MCF 10A (cell line): ENCODE data around the gene ANGPT4. TPM values are rescaled to one million over a fixed set of nuclear protein-coding genes. Genes with fewer than 3 reads are reported as not detected.
A peak's percentile ranks its signal among the peaks of the same experiment; 100 is the strongest.

ENCODE experiments used
- BruUV-seq: library from RNA; stranded (reverse); fragments of 400-500 nt; replicated peaks from 2 replicates; lab custom pipeline; 2021; lab: Mats Ljungman, UMichigan
- CTCF ChIA-PET: fragments of 300-600 bp; sonication (Branson Sonifier 250); formaldehyde crosslinking; extraction: SDS; loops from one replicate; lab custom pipeline; 2021; ENCODE audit warnings: antibody characterized with exemption, inconsistent platforms; lab: Yijun Ruan, JAX
- POLR2A ChIA-PET: fragments of 300-600, 350-650 bp; sonication (Branson Sonifier 250); formaldehyde crosslinking; extraction: SDS; loops from one replicate; lab custom pipeline; 2020; ENCODE audit warnings: antibody characterized with exemption, inconsistent platforms; lab: Yijun Ruan, JAX
- DNase-seq: peaks from one replicate; pipeline ENCODE4 v3.0.0-alpha.2; 2018; ENCODE audit not compliant: unreplicated experiment
- H3K27ac Mint-ChIP-seq: one replicate; pipeline ENCODE4 v1.8.0; 2022; ENCODE audit warnings: mild to moderate bottlenecking, low read depth, mixed read lengths; ENCODE audit not compliant: unreplicated experiment
- H3K27me3 Mint-ChIP-seq: one replicate; pipeline ENCODE4 v1.8.0; 2022; ENCODE audit warnings: mixed read lengths; ENCODE audit not compliant: insufficient read depth, unreplicated experiment
- H3K36me3 Mint-ChIP-seq: one replicate; pipeline ENCODE4 v1.8.0; 2022; ENCODE audit warnings: mild to moderate bottlenecking, moderate library complexity, mixed read lengths; ENCODE audit not compliant: insufficient read depth, unreplicated experiment
- H3K4me1 Mint-ChIP-seq: one replicate; pipeline ENCODE4 v1.8.0; 2022; ENCODE audit warnings: mixed read lengths; ENCODE audit not compliant: insufficient read depth, unreplicated experiment
- H3K4me3 Mint-ChIP-seq: one replicate; pipeline ENCODE4 v1.8.0; 2022; ENCODE audit warnings: mild to moderate bottlenecking, moderate library complexity, mixed read lengths; ENCODE audit not compliant: unreplicated experiment
- H3K9me3 Mint-ChIP-seq: one replicate; pipeline ENCODE4 v1.8.0; 2022; ENCODE audit warnings: mixed read lengths; ENCODE audit not compliant: unreplicated experiment
- intact Hi-C: fragments of 100-400 bp; cut with micrococcal nuclease; formaldehyde crosslinking; loops from 2 replicates; pipeline ENCODE4 v1.14.1; 2022
- total RNA-seq: library from RNA; stranded (reverse); gene quantifications from 2 replicates; pipeline ENCODE4 v1.2.3, GENCODE V29; 2022
- TF ChIP-seq, protein P1 (sequence below): fragments of 200-600 bp; IDR thresholded peaks from one replicate; pipeline ENCODE4 v1.8.0; 2022; ENCODE audit warnings: antibody characterized with exemption, mild to moderate bottlenecking; ENCODE audit not compliant: unreplicated experiment

The ANGPT4 gene
- total RNA-seq, 1 experiment from 2014 or later, result not detected

GRCh38 chr20:881783-882144 lies 34.4 kb downstream of the ANGPT4 start:
- TF ChIP-seq, protein P1, sequence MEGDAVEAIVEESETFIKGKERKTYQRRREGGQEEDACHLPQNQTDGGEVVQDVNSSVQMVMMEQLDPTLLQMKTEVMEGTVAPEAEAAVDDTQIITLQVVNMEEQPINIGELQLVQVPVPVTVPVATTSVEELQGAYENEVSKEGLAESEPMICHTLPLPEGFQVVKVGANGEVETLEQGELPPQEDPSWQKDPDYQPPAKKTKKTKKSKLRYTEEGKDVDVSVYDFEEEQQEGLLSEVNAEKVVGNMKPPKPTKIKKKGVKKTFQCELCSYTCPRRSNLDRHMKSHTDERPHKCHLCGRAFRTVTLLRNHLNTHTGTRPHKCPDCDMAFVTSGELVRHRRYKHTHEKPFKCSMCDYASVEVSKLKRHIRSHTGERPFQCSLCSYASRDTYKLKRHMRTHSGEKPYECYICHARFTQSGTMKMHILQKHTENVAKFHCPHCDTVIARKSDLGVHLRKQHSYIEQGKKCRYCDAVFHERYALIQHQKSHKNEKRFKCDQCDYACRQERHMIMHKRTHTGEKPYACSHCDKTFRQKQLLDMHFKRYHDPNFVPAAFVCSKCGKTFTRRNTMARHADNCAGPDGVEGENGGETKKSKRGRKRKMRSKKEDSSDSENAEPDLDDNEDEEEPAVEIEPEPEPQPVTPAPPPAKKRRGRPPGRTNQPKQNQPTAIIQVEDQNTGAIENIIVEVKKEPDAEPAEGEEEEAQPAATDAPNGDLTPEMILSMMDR, result no peak
- DNase-seq, result no peak
- CTCF ChIA-PET, result interaction anchor here (1.9 kb wide), 1 partner anchor 74 kb away, joined by 6 read pairs; no protein-coding TSS in a partner anchor
- Mint-ChIP-seq H3K27me3 (no peaks in the 10 kb centered on the region), H3K4me1 (peaks cover 28% of the 10 kb centered on the region), H3K9me3 (no peaks in the 10 kb centered on the region), H3K36me3 (no peaks in the 10 kb centered on the region), H3K27ac (peak overlapping the region; percentile 74), H3K4me3 (peak overlapping the region; percentile 61)
- intact Hi-C loops, result loop anchor here (1.0 to 5.0 kb wide), 3 partner anchors 25 to 64 kb away; partner anchors contain the start of gene FAM110A
- POLR2A ChIA-PET, result interaction anchor here (1.4 to 1.8 kb wide), 2 partner anchors 23 to 48 kb away, joined by 5 to 7 read pairs; no protein-coding TSS in a partner anchor
- TSS peak; percentile 72 for BruUV-seq

- Mint-ChIP-seq H3K9me3 (no peaks in the 10 kb centered on the region), H3K27ac (peak overlapping the region; percentile 75), H3K27me3 (no peaks in the 10 kb centered on the region), H3K36me3 (no peaks in the 10 kb centered on the region), H3K4me1 (peaks cover 28% of the 10 kb centered on the region), H3K4me3 (peak overlapping the region; percentile 61)
- DNase-seq, result peak; percentile 94
- BruUV-seq, result no TSS peak
- TF ChIP-seq, protein P1, result no peak
- intact Hi-C loops, result loop anchor here (1.0 to 5.0 kb wide), 3 partner anchors 25 to 64 kb away; partner anchors contain the start of gene FAM110A
- ChIA-PET CTCF (interaction anchor here (1.9 kb wide), 1 partner anchor 75 kb away, joined by 6 read pairs; no protein-coding TSS in a partner anchor), POLR2A (interaction anchor here (1.4 to 1.8 kb wide), 2 partner anchors 22 to 47 kb away, joined by 5 to 7 read pairs; no protein-coding TSS in a partner anchor)
These were observed 34.9 kb downstream of the ANGPT4 start for GRCh38 chr20:881051-881782.

DNA sequence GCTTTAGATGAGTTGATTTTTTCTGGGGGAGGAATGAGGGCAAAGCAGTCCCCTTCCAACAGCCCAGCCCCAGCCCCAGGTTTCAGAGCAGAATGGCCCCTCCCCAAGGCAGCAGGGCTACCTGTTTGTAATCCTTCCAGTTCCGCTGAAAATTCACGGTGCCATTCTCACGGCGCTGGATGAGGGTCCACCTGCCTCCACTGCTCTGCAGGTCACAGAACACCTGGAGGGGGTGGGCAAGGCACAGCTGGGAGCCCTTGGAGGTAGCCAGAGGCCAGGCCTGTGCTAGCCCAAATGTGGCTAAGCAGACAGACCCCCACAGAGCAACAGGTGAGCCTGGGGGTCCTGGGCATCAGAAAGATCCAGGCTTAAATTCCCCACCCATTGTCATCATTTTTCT lies 36.5 kb downstream of the ANGPT4 start:
- CTCF ChIA-PET, result interaction anchor here (1.0 kb wide), 1 partner anchor 25 kb away, joined by 3 read pairs; no protein-coding TSS in a partner anchor

More for the DNA sequence above, 36.5 kb downstream of the ANGPT4 start:
- intact Hi-C loops, result loop anchor here (5.0 kb wide), 2 partner anchors 47 to 62 kb away; partner anchors contain the start of gene FAM110A
- H3K27ac Mint-ChIP-seq, result no peak overlapping the region
- DNase-seq, result no peak
- H3K27me3 Mint-ChIP-seq, result no peaks in the 10 kb centered on the region
- POLR2A ChIA-PET, result interaction anchor here (0.7 to 1.4 kb wide), 4 partner anchors 15 to 46 kb away, joined by 3 read pairs; partner anchors contain the start of gene FAM110A
- no peaks in the 10 kb centered on the region for H3K9me3 Mint-ChIP-seq
- peaks cover 38% of the 10 kb centered on the region for H3K4me1 Mint-ChIP-seq
- no TSS peak for BruUV-seq
- no peak overlapping the region for H3K4me3 Mint-ChIP-seq
- TF ChIP-seq, protein P1, result no peak
- no peaks in the 10 kb centered on the region for H3K36me3 Mint-ChIP-seq
